GM12801 (cell line): ENCODE measurements around the gene BMP5.

Experiments used
- TF ChIP-seq, protein P1 (sequence below): IDR thresholded peaks from one replicate; pipeline ENCODE4 v1.5.1; 2011; ENCODE audit warnings: control low read depth; ENCODE audit not compliant: insufficient read length; ENCODE audit errors: extremely low read depth

The BMP5 gene

DNA sequence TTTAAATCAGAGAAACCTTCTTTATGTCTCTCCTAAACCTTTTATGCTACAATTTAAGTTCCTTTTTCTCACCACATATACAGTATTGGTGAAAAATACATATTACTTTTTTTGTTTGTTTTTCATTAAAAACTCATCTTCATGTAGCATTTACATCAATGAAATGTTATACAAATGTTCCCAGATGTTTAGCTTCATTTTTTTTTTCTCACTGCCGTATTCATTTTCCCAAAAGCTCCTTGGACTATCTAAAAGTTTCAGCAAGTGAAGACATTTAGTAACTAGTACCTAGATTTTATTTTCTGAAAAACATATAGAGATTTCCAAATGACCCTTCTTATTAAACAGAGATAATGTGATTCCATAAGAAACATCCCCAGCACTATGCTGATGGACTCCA lies 128.9 kb downstream of the BMP5 start:
- TF ChIP-seq, protein P1, sequence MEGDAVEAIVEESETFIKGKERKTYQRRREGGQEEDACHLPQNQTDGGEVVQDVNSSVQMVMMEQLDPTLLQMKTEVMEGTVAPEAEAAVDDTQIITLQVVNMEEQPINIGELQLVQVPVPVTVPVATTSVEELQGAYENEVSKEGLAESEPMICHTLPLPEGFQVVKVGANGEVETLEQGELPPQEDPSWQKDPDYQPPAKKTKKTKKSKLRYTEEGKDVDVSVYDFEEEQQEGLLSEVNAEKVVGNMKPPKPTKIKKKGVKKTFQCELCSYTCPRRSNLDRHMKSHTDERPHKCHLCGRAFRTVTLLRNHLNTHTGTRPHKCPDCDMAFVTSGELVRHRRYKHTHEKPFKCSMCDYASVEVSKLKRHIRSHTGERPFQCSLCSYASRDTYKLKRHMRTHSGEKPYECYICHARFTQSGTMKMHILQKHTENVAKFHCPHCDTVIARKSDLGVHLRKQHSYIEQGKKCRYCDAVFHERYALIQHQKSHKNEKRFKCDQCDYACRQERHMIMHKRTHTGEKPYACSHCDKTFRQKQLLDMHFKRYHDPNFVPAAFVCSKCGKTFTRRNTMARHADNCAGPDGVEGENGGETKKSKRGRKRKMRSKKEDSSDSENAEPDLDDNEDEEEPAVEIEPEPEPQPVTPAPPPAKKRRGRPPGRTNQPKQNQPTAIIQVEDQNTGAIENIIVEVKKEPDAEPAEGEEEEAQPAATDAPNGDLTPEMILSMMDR = no peak

DNA sequence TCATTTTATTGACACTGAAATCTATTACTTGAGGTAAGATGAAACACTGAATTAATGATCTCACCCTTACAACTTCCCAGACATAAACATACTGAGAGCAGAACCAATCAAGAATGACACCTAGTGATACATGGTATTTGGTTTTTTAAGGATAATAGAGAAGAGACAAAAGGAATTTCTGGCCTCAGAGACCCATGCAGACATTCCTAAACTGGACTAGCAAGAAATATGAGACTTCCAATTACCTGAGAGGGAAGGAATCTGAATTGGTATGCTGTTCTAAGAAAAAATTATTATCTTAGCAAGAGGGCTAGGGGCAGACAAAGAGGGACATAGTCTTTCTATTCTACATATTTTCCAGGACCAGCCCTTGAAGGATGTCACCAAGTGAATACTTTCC lies 141.1 kb downstream of the BMP5 start:
- TF ChIP-seq, protein P1 = no peak

DNA sequence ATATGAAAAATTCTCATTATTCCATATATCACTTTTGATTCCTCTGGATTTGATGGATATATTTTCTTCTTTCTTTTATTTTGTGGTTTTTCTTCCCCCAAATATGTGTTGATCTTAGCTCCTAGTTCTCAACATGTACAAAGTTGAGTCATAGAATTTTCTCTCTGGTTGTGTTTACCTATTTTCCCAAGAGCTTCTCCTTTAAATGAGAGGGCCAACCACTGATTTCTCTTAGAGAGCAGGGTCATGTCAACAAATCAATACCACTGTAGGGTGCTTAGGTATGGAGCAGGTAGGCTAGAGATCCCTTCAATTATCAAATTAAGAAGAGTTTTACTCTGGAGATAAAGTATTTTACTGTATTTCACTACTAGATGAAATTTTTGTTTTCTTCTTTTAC lies 145.7 kb downstream of the BMP5 start:
- TF ChIP-seq, protein P1 = no peak

DNA sequence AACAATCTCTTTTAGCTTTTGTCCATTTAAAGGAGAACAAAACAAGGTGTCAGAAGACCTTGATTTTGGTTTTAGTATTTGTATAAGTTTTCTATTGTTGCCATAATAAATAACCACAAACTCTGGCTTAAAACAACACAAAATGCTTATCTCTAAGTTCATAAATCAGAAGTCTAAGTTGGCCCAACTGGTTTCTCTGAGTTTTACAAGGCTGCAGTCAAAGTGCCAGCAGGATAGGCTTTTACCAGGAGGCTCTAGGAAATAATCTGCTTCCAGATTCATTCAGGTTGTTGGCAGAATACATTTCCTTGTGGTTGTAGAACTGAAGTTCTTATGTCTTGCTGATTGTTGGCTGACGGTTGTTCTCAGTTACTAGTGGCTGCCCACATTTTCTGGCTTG lies 149.2 kb downstream of the BMP5 start:
- TF ChIP-seq, protein P1 = no peak

GRCh38 chr6:55714831-55715230 lies 160.6 kb downstream of the BMP5 start:
- TF ChIP-seq, protein P1 = no peak

DNA sequence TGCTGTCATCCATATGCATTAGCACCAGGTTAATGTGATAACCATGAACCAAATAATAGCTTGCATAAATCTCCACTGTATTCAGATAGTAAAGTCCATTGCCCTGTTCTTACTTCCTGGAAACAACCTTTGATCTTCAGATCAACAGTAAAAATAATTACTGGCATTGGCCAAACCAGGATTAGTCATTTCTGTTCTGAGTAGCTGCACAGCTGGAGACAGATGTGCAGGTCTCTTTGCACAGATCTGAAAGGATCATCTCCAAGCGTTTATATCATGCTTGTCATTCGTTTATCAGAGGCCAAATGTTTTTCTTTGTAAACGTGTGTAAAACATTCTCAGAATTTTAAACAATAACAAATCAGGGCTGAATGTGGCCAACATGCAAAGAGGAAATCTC lies 162.0 kb downstream of the BMP5 start:
- TF ChIP-seq, protein P1 = no peak

- TF ChIP-seq, protein P1 = no peak
These were observed 166.7 kb downstream of the BMP5 start for GRCh38 chr6:55708711-55709110.
